A549 (cell line): ENCODE data around the gene SETD7.

ENCODE experiments used
- NPAS2 ChIP-seq: fragments of 250-450 bp; sonication (Bioruptor Pico); IDR thresholded peaks from 2 replicates; pipeline ENCODE4 v1.8.0; 2022; ENCODE audit warnings: mild to moderate bottlenecking, moderate library complexity, borderline replicate concordance
- RCOR1 ChIP-seq: fragments of 150-350 bp; IDR thresholded peaks from 2 replicates; pipeline ENCODE4 v1.6.1; 2014; ENCODE audit warnings: antibody characterized with exemption, low read length, low read depth
- REST ChIP-seq: fragments of 200-600 bp; sonication (generic); IDR thresholded peaks from 2 replicates; pipeline ENCODE4 v1.6.1; 2016; ENCODE audit warnings: antibody characterized with exemption, mild to moderate bottlenecking, moderate library complexity
- RFX5 ChIP-seq: fragments of 450-650 bp; IDR thresholded peaks from 2 replicates; pipeline ENCODE4 v1.7.1; 2014; ENCODE audit warnings: antibody characterized with exemption, mild to moderate bottlenecking, moderate library complexity
- SMC3 ChIP-seq: fragments of >200 bp; sonication (Bioruptor Twin); formaldehyde crosslinking; IDR thresholded peaks from 3 replicates; pipeline ENCODE4 v1.6.1; 2018; ENCODE audit warnings: inconsistent platforms
- TF ChIP-seq, protein P1 (sequence below): fragments of >200 bp; sonication (Bioruptor Twin); formaldehyde crosslinking; IDR thresholded peaks from 3 replicates; pipeline ENCODE4 v1.5.1; 2016

GRCh38 chr4:139488442-139488841, 67.6 kb downstream of the SETD7 start:
- TF ChIP-seq RFX5 (no peak), NPAS2 (CRISPR knock-in tag) (no peak), REST (no peak), SMC3 (no peak), RCOR1 (no peak)
- TF ChIP-seq, protein P1, sequence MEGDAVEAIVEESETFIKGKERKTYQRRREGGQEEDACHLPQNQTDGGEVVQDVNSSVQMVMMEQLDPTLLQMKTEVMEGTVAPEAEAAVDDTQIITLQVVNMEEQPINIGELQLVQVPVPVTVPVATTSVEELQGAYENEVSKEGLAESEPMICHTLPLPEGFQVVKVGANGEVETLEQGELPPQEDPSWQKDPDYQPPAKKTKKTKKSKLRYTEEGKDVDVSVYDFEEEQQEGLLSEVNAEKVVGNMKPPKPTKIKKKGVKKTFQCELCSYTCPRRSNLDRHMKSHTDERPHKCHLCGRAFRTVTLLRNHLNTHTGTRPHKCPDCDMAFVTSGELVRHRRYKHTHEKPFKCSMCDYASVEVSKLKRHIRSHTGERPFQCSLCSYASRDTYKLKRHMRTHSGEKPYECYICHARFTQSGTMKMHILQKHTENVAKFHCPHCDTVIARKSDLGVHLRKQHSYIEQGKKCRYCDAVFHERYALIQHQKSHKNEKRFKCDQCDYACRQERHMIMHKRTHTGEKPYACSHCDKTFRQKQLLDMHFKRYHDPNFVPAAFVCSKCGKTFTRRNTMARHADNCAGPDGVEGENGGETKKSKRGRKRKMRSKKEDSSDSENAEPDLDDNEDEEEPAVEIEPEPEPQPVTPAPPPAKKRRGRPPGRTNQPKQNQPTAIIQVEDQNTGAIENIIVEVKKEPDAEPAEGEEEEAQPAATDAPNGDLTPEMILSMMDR, result no peak
